Bone marrow (tissue), 2 donors: Measurements from ENCODE around the gene NCBP1.
"Not testable (repeated sequence)": the region's sequence is repeated elsewhere in the genome, so short reads cannot be mapped to it uniquely, and the experiment has no call there.

Source experiments
- DNase-seq, 2 donors: peaks; one replicate each; lab custom pipeline; 2025; lab: John Stamatoyannopoulos, UW

The NCBP1 gene, protein sequence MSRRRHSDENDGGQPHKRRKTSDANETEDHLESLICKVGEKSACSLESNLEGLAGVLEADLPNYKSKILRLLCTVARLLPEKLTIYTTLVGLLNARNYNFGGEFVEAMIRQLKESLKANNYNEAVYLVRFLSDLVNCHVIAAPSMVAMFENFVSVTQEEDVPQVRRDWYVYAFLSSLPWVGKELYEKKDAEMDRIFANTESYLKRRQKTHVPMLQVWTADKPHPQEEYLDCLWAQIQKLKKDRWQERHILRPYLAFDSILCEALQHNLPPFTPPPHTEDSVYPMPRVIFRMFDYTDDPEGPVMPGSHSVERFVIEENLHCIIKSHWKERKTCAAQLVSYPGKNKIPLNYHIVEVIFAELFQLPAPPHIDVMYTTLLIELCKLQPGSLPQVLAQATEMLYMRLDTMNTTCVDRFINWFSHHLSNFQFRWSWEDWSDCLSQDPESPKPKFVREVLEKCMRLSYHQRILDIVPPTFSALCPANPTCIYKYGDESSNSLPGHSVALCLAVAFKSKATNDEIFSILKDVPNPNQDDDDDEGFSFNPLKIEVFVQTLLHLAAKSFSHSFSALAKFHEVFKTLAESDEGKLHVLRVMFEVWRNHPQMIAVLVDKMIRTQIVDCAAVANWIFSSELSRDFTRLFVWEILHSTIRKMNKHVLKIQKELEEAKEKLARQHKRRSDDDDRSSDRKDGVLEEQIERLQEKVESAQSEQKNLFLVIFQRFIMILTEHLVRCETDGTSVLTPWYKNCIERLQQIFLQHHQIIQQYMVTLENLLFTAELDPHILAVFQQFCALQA

DNA sequence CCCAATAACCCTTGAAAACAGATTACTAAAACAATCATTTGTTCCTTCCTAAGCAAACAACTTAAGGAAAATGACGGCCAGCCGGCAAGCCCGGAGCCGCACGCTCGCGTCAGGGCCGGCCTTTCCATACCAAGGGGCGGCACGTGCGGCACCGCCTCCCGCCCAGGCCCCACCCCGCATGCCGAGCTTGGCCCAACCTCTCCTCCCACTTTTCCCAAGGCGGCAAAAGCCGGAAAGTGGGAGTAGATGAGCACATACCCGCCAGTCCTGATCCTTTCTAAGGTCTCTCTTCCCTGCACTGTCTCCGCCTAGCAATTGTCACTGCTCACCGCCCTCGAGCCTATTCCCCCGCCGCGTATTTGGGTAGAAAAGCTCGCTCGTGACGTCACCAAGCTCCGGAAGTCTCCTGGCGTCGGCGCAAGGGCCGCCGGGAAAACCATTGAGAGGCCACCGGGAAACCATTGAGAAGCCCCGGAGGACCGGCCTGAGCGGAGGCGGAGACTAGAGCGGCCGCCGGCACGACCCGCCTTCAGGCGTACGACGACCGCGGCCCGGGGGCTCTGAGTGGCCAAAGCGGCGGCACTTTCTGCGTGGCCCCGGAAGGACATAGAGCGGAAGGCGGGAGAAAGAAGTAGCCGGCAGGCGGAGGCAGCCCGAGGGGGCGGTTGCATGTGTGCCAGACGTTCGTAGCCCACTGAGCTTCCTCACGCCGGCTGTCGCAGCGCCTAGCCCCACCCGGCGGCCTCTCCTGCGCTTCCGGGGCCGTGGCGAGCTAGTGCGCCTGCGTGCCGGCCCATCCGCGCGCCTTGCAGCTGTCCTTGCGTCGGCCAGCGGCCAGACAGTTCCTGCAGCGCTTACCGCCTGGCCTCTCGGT lies at the start of gene NCBP1, which contains the start of gene TSTD2:
Gene NCBP1 (plus strand): TSS at position 837 of the 874 bp plus-strand sequence. CDS start 61 bp downstream, outside the sequence.
Gene TSTD2 (minus strand): TSS at position 384 of the 874 bp plus-strand sequence. CDS start 5,806 bp downstream, outside the sequence.
- DNase-seq, result peak; percentile 96 to 99

DNA sequence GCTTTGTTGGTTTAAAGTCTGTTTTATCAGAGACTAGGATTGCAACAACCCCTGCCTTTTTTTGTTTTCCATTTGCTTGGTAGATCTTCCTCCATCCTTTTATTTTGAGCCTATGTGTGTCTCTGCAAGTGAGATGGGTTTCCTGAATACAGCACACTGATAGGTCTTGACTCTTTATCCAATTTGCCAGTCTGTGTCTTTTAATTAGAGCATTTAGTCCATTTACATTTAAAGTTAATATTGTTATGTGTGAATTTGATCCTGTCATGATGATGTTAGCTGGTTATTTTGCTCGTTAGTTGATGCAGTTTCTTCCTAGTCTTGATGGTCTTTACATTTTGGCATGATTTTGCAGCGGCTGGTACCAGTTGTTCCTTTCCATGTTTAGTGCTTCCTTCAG lies 48.8 kb upstream of the NCBP1 start:
- not testable (repeated sequence) for DNase-seq

DNA sequence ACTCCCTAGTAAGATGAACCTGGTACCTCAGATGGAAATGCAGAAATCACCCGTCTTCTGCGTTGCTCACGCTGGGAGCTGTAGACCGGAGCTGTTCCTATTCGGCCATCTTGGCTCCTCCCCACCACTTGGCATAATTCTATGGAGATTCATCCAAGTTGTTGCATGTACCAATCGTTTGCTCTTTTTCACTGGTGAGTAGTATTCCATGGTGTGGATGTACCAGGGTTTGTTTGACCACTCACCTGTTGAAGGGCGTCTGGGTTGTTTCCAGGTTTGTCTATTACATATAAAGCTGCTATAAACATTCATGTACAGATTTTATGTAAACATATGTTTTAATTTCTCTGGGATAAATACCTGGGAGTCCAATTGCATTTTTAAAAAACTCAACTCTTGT lies 46.7 kb upstream of the NCBP1 start:
- DNase-seq, result not testable (repeated sequence)

DNA sequence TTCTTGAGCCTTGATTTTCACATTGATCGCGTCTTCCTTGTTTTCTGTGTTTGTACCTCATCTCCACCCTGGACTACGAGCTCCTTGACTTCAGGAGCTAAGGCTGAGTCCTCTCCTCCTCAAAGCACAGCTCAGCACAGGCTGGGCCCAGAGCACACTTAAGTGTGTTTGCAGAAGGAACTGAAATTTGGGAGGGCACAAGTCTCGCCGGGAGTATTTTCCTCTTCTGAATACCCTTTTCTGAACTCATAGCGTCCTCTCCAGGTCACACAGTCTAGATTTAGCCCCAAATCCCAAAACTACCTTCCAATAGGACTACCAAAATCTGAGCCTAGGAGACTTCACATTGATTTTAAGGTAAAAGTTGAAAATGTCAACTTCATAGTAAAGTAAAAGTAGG lies 42.1 kb upstream of the NCBP1 start:
- DNase-seq, result no peak

DNA sequence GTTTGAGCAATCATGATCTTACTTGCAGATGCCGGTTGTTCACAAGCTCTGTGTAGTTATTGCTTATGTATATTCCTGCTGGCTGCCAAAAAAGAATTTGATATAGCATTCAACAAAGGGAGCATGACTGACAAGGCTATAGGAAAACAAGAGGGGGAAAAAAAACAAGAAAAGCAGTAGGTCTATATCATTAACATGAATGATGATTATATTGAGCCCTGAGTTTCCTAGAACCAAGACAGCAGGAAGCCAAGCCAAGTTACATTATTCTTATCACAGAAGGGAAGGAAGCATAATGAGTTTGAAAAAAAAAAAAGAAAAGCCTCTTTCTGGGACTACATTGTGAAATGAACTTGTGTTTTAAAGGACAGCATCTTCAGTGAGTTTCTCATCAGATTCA lies 41.5 kb upstream of the NCBP1 start:
- no peak for DNase-seq

DNA sequence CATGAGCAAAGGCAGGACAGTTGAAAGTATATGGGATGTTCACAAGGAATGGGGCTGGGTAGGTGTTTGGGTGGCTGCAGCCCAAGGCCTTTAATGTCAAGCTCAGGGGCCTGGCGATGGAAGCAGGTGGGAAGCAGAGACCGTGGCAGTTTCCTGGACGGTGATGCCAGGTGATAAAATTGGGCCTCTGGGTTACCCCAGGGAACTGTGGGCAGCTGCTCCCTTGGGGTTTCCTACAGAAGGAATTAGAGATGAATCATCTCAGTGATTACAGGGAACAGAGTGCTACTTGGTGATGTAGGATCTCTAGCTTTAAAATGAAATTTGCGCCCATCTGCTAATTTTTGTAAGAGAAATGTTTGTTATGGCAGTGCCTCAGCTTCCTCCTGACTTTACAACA lies 39.7 kb upstream of the NCBP1 start:
- no peak for DNase-seq

DNA sequence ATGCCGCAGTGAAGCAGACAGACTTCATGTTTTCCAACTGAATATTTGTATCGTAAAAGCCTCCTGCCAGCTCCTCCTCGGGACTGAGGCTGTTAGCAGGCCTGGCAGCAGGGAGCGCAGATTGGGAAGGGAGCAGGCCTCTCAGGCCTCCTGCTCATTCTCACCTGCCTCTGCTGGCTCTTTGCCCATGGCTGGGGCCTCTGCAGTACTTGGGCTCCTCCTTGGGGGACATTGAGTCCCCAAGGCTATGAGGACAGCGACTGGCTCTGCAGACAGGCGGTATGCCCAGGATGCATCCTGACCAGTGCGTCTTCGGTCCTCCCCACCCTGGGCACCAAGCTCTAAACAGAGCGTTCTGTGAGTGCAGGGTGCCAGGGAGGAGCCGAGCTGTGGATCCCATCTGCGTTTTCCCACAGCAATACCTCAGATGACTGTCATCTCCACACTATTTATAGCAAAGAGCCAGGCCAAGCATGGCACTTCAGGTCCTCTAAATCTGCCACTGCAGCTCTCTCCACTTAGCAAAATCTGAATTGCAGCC lies 39.2 kb upstream of the NCBP1 start:
- no peak for DNase-seq

DNA sequence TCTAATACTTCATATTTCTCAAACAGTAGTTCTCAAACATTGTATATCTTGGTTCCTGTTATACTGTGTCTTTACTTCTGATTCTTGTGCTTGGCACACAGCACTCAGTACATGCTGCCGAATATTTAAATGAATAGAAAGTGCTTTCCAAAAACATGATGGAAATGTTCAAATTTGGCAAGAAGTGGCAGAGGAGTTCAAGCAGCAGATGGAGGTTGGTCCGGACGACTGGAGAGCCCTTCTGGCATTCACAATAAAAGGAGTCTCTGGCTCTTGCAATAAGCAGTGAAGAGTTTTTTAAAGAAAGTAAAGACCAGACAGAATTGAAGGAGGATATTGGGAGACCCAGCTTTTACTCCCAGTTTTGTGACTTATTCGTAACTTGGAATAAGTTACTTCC lies 36.7 kb upstream of the NCBP1 start:
- DNase-seq, result no peak

DNA sequence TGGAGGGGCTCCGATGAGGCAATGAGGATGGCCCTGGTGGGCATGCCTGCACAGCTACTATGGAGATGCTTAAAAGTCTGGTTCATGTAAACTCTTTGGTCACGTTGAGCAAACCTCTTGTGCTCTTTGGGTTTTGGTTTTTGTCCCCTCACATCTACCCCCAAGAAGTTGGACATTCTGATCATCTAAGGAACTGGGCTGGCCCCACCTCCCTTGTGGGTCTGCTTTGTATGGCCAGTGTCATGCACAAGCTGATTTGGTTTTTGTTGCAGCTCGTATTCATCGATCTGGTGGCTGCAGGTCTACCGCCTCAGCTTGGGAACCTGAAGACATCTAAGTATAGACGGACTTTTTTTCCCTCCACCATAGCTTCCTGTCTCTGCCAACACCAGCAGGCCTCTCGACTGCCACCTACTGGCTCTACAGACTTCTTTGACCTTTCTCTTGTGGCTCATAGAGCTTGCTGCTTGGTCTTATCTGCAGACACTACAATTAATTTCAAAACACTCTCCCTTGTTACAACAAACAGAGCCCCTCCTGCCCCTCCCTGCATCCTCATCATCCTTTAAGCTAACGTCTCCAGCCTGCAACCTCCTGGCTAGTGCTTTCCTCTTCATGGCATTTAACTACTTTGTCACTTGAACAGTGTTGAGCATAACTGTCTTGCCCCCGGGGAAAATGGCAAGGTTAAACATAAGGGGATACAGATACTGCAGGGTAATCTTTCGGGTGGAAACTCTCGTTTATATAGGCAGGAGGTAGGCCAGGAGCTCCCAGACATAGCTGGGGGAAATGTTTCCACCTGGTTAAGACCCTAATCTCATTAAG lies 34.9 kb upstream of the NCBP1 start:
- DNase-seq, result peak; percentile 18 to 88

DNA sequence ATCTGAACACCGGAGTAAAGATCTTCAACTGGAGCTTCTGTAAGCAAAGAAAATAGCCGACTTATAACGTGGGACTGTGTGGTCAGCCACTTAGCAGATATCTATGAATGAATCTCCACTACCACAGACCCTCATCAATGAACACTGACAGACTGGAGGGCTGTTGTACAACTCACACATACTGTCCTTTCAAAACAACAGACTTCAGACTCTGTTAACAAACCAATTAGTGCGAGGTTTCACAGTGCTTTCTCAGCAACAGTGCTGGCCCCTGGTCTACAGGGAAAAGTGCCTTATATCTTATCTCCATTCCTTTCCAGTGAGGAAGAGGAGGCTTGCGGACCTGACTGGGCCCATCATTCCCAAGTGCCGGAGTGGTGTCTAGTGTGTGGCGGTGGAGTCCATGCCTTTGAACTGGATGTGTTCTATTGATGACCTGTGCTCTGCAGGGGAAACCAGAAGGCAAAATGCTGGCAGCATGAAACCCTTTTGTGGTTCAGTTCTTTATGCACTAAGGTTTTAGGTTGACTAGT lies 34.2 kb upstream of the NCBP1 start:
- DNase-seq, result no peak

DNA sequence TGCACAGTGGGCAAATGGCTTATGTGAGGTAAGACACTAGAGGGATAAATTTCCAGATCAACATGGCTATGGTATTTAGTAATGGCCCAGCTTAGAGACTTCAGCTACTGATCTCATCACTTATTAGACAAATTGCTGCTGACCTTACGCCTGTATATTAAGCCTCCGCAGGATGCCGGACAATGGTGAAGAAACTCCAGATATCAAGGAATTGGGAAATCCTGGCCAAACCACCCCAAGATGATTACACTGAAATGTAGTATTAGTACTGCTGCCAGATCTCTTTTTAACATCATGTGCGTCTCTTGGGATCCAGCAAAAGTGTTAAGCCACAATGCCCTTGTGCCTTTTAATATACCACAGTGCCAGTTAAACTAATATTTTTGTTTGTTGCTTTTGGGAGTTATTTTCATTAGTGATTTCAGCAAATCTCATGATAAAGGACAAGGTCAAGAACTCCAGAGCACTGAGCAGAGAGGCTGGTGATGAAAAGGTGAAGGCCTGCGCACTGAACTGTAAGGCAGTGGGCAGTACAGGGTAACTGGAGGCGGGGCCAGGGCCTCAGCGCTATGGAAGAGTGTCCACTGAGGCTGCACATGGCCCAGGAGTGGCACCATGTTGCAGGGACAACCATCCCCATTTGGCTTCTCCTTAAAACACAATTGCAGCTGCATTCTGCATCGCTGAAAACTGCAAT lies 32.9 kb upstream of the NCBP1 start:
- no peak for DNase-seq

DNA sequence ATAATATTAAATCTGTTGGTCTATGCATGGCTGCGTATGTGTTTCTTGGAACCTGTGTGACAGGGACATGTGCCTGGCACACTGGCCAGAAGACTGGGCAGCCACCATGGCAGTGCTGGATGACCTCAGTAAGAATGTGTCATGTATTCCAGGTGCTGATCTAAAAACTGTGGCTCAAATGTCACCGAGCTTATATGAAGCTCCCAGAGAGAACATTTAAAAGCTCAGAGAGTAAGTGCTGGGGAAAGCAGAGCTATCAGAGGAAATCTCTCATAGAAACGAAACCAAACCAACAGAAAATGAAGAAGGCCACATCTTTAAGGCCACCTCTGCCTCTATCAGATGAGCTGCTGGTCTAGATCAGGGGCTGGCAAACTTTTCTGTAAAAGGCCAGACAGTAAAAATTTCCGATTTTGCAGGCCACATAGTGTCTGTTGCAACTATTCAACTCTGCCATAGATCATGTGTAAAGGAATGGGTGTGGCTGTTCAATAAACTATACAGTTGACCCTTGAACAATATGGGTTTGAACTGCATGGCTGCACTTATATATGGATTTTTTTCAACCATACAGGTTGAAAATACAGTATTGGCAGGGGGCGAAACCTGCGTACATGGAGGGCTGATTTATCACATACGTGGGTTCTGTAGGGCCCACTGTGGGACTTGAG lies 32.3 kb upstream of the NCBP1 start:
- no peak for DNase-seq

DNA sequence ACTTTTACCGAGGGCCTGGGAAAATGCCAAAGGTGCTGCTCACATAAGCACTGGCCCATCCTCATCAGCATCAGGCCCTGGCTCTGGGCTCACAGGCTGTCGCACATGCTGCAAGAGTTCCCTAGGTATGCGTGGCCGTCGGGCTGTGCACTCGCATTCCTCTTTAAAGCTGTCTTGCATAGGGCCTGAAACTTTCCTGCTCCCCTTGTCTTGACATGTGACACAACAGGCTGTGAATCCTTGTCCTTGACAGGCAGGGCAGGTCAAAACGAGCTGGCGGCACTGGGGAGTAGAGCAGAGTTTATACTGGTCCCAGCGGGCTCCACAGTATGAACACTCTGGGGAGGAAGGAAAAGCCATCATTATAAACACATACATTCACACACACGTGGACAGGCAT lies 31.2 kb upstream of the NCBP1 start:
- DNase-seq, result no peak

DNA sequence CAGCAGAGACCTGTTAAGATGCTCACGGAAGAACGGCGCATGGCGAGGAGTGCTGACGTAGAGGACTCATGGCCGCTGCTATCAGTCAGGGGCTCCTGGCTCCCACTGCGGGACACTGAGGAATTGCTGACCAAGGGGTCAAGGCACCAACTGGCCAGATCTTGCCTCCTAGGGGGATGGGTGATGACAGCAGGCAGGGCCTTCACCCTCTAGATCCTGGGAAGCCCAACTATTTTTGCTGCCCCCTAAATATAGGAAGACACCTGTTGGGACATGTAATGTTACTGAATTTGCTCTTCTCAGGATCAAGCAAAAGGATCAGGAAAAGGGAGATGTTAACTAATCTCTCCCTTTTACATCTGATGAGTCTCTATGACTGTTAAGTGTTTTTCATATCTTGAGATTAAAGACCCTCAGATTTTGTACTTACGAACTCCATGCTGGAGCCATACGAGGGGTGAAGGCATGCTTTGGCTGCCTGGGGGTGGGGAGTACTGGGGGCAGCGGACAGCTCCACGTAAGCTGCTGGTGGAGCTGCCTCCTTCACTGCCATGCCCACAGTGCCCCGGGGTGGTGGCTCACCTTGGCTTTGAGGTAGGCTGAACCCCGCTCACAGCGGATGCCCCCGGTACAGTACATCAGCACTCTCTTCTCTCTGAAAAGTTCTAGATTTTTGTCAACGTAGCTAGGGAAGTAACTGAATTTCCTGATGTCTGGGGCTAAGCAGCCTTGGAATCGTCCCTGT lies 28.5 kb upstream of the NCBP1 start:
- no peak for DNase-seq

DNA sequence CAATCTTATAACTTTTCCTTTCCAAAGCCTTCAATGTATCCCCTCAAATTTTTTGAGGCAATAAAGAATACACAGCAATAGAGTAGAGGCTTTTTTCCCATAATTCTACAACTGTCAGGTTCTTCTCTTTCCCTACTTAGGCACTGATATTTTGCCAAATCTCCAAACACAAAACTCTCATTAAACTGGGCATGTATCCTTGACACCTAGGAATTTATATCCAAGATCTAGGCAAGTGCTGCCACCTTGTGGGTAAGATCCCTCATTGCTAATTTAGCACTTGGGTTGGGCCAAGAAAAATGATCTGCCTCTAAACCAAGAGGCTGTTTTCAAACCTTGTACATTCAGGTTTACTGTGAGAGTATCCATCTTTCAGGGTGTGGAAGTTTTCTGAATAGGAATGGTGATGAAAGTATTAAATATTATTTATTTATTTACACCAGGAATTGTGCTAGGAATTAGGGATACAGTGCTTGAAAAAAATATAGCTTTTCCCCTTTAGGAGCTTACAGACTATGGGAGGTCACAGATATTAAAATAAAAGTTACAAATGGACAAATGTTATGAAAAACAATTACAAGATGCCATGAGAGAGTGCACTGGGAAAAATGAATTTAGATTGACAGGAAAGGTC lies 18.1 kb upstream of the NCBP1 start:
- DNase-seq, result peak in 1 of 2 donors; percentile 28

DNA sequence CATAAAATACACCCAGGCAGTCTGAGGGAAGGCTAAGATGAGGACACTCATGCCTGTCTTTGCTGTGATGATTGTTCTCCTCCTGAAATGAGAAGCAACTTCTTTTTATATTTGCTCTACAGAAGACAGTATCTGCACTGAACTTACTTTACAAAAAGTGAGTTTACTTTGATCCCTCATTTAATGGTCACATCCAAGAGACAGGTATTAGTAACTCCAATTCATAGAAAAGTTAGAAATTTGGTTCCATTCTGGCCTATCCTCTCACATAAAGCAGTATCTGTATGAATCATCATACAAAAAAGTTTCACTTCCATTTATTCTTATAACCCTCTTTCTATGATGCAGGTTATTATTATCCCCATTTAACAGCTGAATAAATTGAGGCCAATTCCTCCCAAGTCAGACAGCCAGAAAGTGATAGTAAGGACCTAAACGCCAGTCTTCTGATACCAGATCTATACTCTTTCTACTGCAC lies 15.6 kb upstream of the NCBP1 start:
- DNase-seq, result no peak

DNA sequence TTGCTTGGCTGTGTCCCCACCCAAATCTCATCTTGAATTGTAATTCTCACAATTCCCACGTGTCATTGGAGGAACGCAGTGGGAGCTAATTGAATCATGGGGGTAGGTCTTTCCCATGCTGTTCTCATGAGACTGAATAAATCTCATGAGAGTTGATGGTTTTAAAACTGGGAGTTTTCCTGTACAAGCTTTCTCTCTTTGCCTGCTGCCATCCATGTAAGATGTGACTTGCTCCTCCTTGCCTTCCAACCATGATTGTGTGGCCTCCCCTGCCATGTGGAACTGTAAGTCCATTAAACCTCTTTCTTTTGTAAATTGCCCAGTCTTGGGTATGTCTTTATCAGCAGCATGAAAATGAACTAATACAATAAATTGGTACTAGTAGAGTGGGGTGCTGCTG lies 13.6 kb upstream of the NCBP1 start:
- not testable (repeated sequence) for DNase-seq

DNA sequence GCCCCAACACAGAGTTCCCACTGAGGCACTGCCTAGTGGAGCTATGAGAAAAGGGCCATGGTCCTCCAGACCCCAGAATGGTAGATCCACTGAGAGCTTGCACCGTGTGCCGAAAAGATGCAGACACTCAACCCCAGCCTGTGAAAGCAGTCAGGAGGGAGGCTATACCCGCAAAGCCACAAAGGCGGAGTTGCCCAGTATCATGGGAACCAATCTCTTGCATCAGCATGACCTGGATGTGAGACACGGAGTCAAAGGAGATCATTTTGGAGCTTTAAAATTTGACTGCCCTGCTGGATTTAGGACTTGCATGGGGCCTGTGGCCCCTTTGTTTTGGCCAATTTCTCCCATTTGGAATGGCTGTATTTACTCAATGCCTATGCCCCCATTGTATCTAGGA lies 11.1 kb upstream of the NCBP1 start:
- DNase-seq, result not testable (repeated sequence)
